ENCODE measurements around the gene MPDZ. TPM values are rescaled to one million over a fixed set of nuclear protein-coding genes. Genes with fewer than 3 reads are reported as not detected.
A peak's percentile ranks its signal among the peaks of the same experiment; 100 is the strongest.

Gene MPDZ
- total and polyA plus RNA-seq, 8 donors: 6.4 to 54.3 (median 13.7) TPM

DNA sequence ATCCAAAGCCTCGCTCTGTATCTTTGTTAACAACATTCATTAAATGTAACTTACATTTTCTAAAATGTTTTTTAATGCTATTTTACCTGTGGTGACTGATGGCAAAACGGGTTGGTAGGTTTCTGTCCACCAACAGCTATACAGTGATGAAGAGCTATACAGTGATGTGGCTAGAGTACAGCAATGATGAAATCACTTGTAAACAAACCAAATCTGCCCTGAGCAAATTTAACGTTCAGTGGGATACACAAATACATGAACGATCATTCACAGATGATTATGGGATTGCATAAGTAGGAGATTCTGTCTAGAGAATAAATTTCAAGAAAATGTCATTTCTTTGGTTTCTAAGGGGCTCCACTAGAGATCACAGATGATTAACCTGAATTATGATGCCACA is 132.7 kb downstream of the MPDZ start:
- Histone ChIP-seq H3K27me3 (no peaks in the 10 kb centered on the region), H3K4me1 (peaks cover 0 to 7% (median 0%) of the 10 kb centered on the region in 4 donors), H3K9me3 (no peaks in the 10 kb centered on the region), H3K36me3 (peaks cover 0 to 22% (median 8%) of the 10 kb centered on the region in 4 donors), H3K4me3 (no peak overlapping the region), H3K27ac (no peak overlapping the region)
- 60 to 72% (median 67%) methylated on average over 4 of the region's 4 CpGs for WGBS, 5 donors
- DNase-seq: no peak
- no peak for TF ChIP-seq POLR2A (IDR thresholded peaks at IDR 0.05)
- no peak for TF ChIP-seq EP300 (IDR thresholded peaks at IDR 0.05)
- no peak for TF ChIP-seq POLR2AphosphoS5 (IDR thresholded peaks at IDR 0.05)
- TF ChIP-seq, protein P1, sequence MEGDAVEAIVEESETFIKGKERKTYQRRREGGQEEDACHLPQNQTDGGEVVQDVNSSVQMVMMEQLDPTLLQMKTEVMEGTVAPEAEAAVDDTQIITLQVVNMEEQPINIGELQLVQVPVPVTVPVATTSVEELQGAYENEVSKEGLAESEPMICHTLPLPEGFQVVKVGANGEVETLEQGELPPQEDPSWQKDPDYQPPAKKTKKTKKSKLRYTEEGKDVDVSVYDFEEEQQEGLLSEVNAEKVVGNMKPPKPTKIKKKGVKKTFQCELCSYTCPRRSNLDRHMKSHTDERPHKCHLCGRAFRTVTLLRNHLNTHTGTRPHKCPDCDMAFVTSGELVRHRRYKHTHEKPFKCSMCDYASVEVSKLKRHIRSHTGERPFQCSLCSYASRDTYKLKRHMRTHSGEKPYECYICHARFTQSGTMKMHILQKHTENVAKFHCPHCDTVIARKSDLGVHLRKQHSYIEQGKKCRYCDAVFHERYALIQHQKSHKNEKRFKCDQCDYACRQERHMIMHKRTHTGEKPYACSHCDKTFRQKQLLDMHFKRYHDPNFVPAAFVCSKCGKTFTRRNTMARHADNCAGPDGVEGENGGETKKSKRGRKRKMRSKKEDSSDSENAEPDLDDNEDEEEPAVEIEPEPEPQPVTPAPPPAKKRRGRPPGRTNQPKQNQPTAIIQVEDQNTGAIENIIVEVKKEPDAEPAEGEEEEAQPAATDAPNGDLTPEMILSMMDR (IDR thresholded peaks at IDR 0.05): no peak
- intact Hi-C loops (cut with DNase I; ENCODE audit: low total_unique reads): no loop called here

DNA sequence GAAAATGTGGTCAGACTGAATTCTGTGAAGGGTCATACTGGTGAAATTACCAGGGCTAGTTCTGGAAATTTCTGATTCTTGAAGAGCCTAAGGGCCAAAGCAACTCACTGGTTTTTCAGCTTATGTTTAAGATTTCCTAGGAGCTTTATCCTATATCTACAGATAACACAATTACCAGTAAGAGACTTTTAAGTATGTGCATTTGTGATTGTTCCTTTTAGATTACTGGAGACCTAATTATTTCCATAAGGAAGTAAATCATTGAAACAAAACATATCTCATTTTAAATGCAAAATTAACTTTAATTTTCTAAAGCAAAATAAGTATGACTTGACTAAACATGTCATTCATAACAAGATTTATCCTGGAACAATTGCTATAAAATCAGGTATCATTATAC is 134.2 kb downstream of the MPDZ start:
- no peak for DNase-seq
- no peak for TF ChIP-seq POLR2AphosphoS5 (IDR thresholded peaks at IDR 0.05)
- no peak overlapping the region for H3K4me3 ChIP-seq
- H3K27ac ChIP-seq: no peak overlapping the region
- no peaks in the 10 kb centered on the region for H3K27me3 ChIP-seq
- H3K9me3 ChIP-seq: no peaks in the 10 kb centered on the region
- H3K4me1 ChIP-seq: peaks cover 0 to 7% (median 0%) of the 10 kb centered on the region in 4 donors
- H3K36me3 ChIP-seq: peaks cover 0 to 22% (median 8%) of the 10 kb centered on the region in 4 donors
- intact Hi-C loops (cut with DNase I; ENCODE audit: low total_unique reads): no loop called here

GRCh38 chr9:13144166-13144775 is 135.2 kb downstream of the MPDZ start:
- Histone ChIP-seq H3K27ac (no peak overlapping the region), H3K4me1 (peaks cover 0 to 14% (median 2%) of the 10 kb centered on the region in 4 donors), H3K9me3 (no peaks in the 10 kb centered on the region), H3K36me3 (peaks cover 0 to 20% (median 10%) of the 10 kb centered on the region in 4 donors), H3K27me3 (no peaks in the 10 kb centered on the region), H3K4me3 (no peak overlapping the region)
- intact Hi-C loops (cut with DNase I; ENCODE audit: low total_unique reads): no loop called here
- peak in 1 of 2 donors; percentile 24 for DNase-seq
- 62 to 87% (median 80%) methylated on average over 2 of the region's 2 CpGs for WGBS, 5 donors
- TF ChIP-seq, protein P1 (IDR thresholded peaks at IDR 0.05): no peak
- TF ChIP-seq EP300 (IDR thresholded peaks at IDR 0.05) (no peak), POLR2AphosphoS5 (IDR thresholded peaks at IDR 0.05) (no peak), POLR2A (IDR thresholded peaks at IDR 0.05) (no peak)

DNA sequence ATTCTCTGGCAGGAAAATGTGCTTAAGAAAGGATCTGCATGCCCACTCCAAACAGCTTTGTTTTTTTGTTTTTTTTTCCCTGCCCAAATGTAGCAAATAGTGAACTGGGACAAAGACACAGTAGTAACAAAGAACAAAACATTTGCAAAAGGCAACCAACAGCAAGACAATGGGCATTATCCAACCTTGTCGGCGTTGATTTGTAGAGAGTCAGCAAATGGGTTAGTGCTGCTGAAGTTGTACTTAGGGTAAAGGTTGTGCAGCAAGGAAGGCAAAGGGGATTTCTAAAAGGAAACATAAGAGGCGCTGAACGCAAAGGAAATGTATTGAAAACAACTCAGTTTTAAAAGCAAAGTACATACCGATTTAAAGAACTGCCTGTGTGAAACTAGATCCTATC is 136.2 kb downstream of the MPDZ start:
- TF ChIP-seq POLR2AphosphoS5 (IDR thresholded peaks at IDR 0.05): no peak
- no peak for TF ChIP-seq EP300 (IDR thresholded peaks at IDR 0.05)
- TF ChIP-seq, protein P1 (IDR thresholded peaks at IDR 0.05): no peak
- TF ChIP-seq POLR2A (IDR thresholded peaks at IDR 0.05): no peak
- DNase-seq: no peak
- Histone ChIP-seq H3K27ac (no peak overlapping the region), H3K27me3 (no peaks in the 10 kb centered on the region), H3K4me1 (peaks cover 0 to 14% (median 2%) of the 10 kb centered on the region in 4 donors), H3K9me3 (no peaks in the 10 kb centered on the region), H3K36me3 (peaks cover 0 to 28% (median 14%) of the 10 kb centered on the region in 4 donors), H3K4me3 (no peak overlapping the region)
- intact Hi-C loops (cut with DNase I; ENCODE audit: low total_unique reads): no loop called here
- WGBS, 5 donors: 77 to 84% (median 81%) methylated on average over 5 of the region's 5 CpGs

GRCh38 chr9:13142776-13143175 is 136.7 kb downstream of the MPDZ start:
- no peak for TF ChIP-seq POLR2AphosphoS5 (IDR thresholded peaks at IDR 0.05)
- Histone ChIP-seq H3K4me3 (no peak overlapping the region), H3K4me1 (peaks cover 0 to 14% (median 2%) of the 10 kb centered on the region in 4 donors), H3K27me3 (no peaks in the 10 kb centered on the region), H3K36me3 (peaks cover 0 to 30% (median 16%) of the 10 kb centered on the region in 4 donors), H3K27ac (no peak overlapping the region), H3K9me3 (no peaks in the 10 kb centered on the region)
- no peak for DNase-seq
- intact Hi-C loops (cut with DNase I; ENCODE audit: low total_unique reads): no loop called here
- WGBS, 5 donors: 87 to 96% (median 94%) methylated on average over 3 of the region's 3 CpGs

Measured in stomach (tissue), 9 donors.